Measurements from ENCODE around the gene GRPR.
"Not testable (repeated sequence)": the region's sequence is repeated elsewhere in the genome, so short reads cannot be mapped to it uniquely, and the experiment has no call there.

The GRPR gene

GRCh38 chrX:16137416-16138107 lies 14.2 kb downstream of the GRPR start:
- no peak for DNase-seq (ENCODE audit: low spot score)

- no peak for DNase-seq (ENCODE audit: low spot score)
Measured at GRCh38 chrX:16138108-16138427, 14.7 kb downstream of the GRPR start.

GRCh38 chrX:16140448-16140847 lies 17.1 kb downstream of the GRPR start:
- no peak for DNase-seq (ENCODE audit: low spot score)

- no peak for DNase-seq (ENCODE audit: low spot score)
Measured at GRCh38 chrX:16140983-16141382, 17.6 kb downstream of the GRPR start.

GRCh38 chrX:16141422-16142245 lies 18.3 kb downstream of the GRPR start:
- DNase-seq (ENCODE audit: low spot score) = no peak

- DNase-seq (ENCODE audit: low spot score) = no peak
Measured at GRCh38 chrX:16142246-16142558, 18.8 kb downstream of the GRPR start.

GRCh38 chrX:16143968-16144367 lies 20.6 kb downstream of the GRPR start:
- no peak for DNase-seq (ENCODE audit: low spot score)

- no peak for DNase-seq (ENCODE audit: low spot score)
Measured at GRCh38 chrX:16144420-16144819, 21.1 kb downstream of the GRPR start.

- DNase-seq (ENCODE audit: low spot score) = not testable (repeated sequence)
Measured at GRCh38 chrX:16145093-16145492, 21.7 kb downstream of the GRPR start.

- DNase-seq (ENCODE audit: low spot score) = no peak
Measured at GRCh38 chrX:16145656-16146055, 22.3 kb downstream of the GRPR start.

GRCh38 chrX:16148896-16149295 lies 25.5 kb downstream of the GRPR start:
- peak; percentile 23 for DNase-seq (ENCODE audit: low spot score)

- no peak for DNase-seq (ENCODE audit: low spot score)
Measured at GRCh38 chrX:16155581-16156096, 32.3 kb downstream of the GRPR start.

- no peak for DNase-seq (ENCODE audit: low spot score)
Measured at GRCh38 chrX:16156692-16157331, 33.4 kb downstream of the GRPR start.

- peak; percentile 95 for DNase-seq (ENCODE audit: low spot score)
Measured at GRCh38 chrX:16160729-16161128, 37.4 kb downstream of the GRPR start.

GRCh38 chrX:16161173-16161572 lies 37.8 kb downstream of the GRPR start:
- DNase-seq (ENCODE audit: low spot score) = not testable (repeated sequence)

- DNase-seq (ENCODE audit: low spot score) = no peak
Measured at GRCh38 chrX:16162391-16162790, 39.0 kb downstream of the GRPR start.

GRCh38 chrX:16164748-16165147 lies 41.4 kb downstream of the GRPR start:
- no peak for DNase-seq (ENCODE audit: low spot score)

GRCh38 chrX:16167181-16167580 lies 43.8 kb downstream of the GRPR start, which contains the start of gene MAGEB17:
TSS of gene MAGEB17 (plus strand) at chrX:16167481. CDS start at chrX:16170383, 2,902 bp downstream.
- no peak for DNase-seq (ENCODE audit: low spot score)

- DNase-seq (ENCODE audit: low spot score) = no peak
Measured at GRCh38 chrX:16171039-16171438, 47.7 kb downstream of the GRPR start.

GRCh38 chrX:16171944-16172343 lies 48.6 kb downstream of the GRPR start:
- no peak for DNase-seq (ENCODE audit: low spot score)

GRCh38 chrX:16172391-16172790 lies 49.0 kb downstream of the GRPR start:
- DNase-seq (ENCODE audit: low spot score) = no peak

GRCh38 chrX:16175329-16176061 lies 52.1 kb downstream of the GRPR start:
- no peak for DNase-seq (ENCODE audit: low spot score)
